ENCODE results near the gene MARCO. TPM values are rescaled to one million over a fixed set of nuclear protein-coding genes. Genes with fewer than 3 reads are reported as not detected.

Gene MARCO
- total RNA-seq, 2 donors from 2014 or later, result 0.57 TPM; not detected in 1

GRCh38 chr2:118911936-118912335 is 30.1 kb upstream of the MARCO start:
- Histone ChIP-seq H3K27me3 (replicated peaks; ENCODE audit: insufficient read depth) (no peaks in the 10 kb centered on the region), H3K9me3 (no peaks in the 10 kb centered on the region), H3K27ac (no peak overlapping the region), H3K36me3 (no peaks in the 10 kb centered on the region), H3K4me3 (no peak overlapping the region), H3K4me1 (replicated peaks) (no peaks in the 10 kb centered on the region)
- intact Hi-C loops (cut with DNase I), result no loop called here
- no peak for DNase-seq (ENCODE audit: low spot score)
- TF ChIP-seq POLR2A (IDR thresholded peaks at IDR 0.05), result no peak
- TF ChIP-seq CTCF (IDR thresholded peaks at IDR 0.05), result no peak
- no peak for TF ChIP-seq POLR2AphosphoS5 (IDR thresholded peaks at IDR 0.05)
- 86% methylated on average over 8 of the region's 8 CpGs for WGBS

GRCh38 chr2:118913131-118913802 is 28.7 kb upstream of the MARCO start:
- H3K4me3 ChIP-seq, result no peak overlapping the region
- H3K27me3 ChIP-seq (replicated peaks; ENCODE audit: insufficient read depth), result no peaks in the 10 kb centered on the region
- no peak overlapping the region for H3K27ac ChIP-seq
- H3K9me3 ChIP-seq, result no peaks in the 10 kb centered on the region
- H3K4me1 ChIP-seq (replicated peaks), result no peaks in the 10 kb centered on the region
- WGBS, result 60% methylated on average over 3 of the region's 3 CpGs
- TF ChIP-seq CTCF (IDR thresholded peaks at IDR 0.05) (no peak), POLR2AphosphoS5 (IDR thresholded peaks at IDR 0.05) (no peak), POLR2A (IDR thresholded peaks at IDR 0.05) (no peak)
- no peaks in the 10 kb centered on the region for H3K36me3 ChIP-seq
- intact Hi-C loops (cut with DNase I), result no loop called here
- DNase-seq (ENCODE audit: low spot score), result no peak

GRCh38 chr2:118913803-118914645 is 28.0 kb upstream of the MARCO start:
- Histone ChIP-seq H3K27ac (no peak overlapping the region), H3K36me3 (no peaks in the 10 kb centered on the region), H3K4me3 (no peak overlapping the region), H3K4me1 (replicated peaks) (no peaks in the 10 kb centered on the region), H3K9me3 (no peaks in the 10 kb centered on the region), H3K27me3 (replicated peaks; ENCODE audit: insufficient read depth) (no peaks in the 10 kb centered on the region)
- TF ChIP-seq POLR2A (IDR thresholded peaks at IDR 0.05) (no peak), CTCF (IDR thresholded peaks at IDR 0.05) (no peak), POLR2AphosphoS5 (IDR thresholded peaks at IDR 0.05) (no peak)
- intact Hi-C loops (cut with DNase I), result no loop called here
- WGBS, result 84% methylated on average over 3 of the region's 3 CpGs
- no peak for DNase-seq (ENCODE audit: low spot score)

GRCh38 chr2:118914721-118915453 is 27.1 kb upstream of the MARCO start:
- WGBS, result 81% methylated on average over 9 of the region's 9 CpGs
- Histone ChIP-seq H3K36me3 (no peaks in the 10 kb centered on the region), H3K4me1 (replicated peaks) (no peaks in the 10 kb centered on the region), H3K27ac (no peak overlapping the region), H3K27me3 (replicated peaks; ENCODE audit: insufficient read depth) (no peaks in the 10 kb centered on the region), H3K9me3 (no peaks in the 10 kb centered on the region), H3K4me3 (no peak overlapping the region)
- TF ChIP-seq POLR2AphosphoS5 (IDR thresholded peaks at IDR 0.05) (no peak), CTCF (IDR thresholded peaks at IDR 0.05) (no peak)
- DNase-seq (ENCODE audit: low spot score), result no peak
- intact Hi-C loops (cut with DNase I), result no loop called here

Measured in prostate gland (tissue), 2 donors.